NCI-H510A (cell line): ENCODE results near the gene PCSK5.

ENCODE experiments used
- DNase-seq: peaks from one replicate; lab custom pipeline; 2025; lab: John Stamatoyannopoulos, UW

PCSK5 gene

GRCh38 chr9:76396597-76396996 is 506.1 kb downstream of the PCSK5 start:
- DNase-seq = no peak

- no peak for DNase-seq
These were observed 509.4 kb downstream of the PCSK5 start for GRCh38 chr9:76399856-76400255.

DNA sequence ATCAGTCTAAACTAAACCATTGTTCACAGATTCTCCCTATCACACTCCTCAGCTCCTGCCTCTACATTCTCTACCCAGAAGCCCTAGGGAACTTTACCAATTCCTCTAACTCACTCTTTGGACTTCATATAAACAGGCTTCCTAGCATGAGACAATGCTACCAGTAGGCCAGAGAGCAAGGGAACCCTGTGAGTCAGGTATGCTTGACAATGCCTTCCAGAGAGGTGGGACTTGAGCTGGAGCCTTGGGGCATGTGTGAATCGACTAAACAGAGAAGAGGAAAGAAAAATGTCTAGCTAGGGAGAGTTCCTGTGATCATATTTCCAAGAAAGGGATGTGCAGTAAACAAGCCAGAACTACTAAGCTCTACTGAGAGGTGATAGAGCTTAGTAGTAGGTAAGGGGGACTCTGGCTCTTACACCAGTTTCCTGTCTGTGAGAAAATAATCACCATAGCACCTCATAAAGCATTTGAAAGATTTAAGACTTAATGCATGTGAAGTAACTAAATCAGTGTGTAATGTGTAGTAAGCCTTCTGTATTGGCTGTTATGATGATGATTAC is 510.1 kb downstream of the PCSK5 start:
- no peak for DNase-seq

- DNase-seq = no peak
These were observed 510.7 kb downstream of the PCSK5 start for GRCh38 chr9:76401176-76401575.

DNA sequence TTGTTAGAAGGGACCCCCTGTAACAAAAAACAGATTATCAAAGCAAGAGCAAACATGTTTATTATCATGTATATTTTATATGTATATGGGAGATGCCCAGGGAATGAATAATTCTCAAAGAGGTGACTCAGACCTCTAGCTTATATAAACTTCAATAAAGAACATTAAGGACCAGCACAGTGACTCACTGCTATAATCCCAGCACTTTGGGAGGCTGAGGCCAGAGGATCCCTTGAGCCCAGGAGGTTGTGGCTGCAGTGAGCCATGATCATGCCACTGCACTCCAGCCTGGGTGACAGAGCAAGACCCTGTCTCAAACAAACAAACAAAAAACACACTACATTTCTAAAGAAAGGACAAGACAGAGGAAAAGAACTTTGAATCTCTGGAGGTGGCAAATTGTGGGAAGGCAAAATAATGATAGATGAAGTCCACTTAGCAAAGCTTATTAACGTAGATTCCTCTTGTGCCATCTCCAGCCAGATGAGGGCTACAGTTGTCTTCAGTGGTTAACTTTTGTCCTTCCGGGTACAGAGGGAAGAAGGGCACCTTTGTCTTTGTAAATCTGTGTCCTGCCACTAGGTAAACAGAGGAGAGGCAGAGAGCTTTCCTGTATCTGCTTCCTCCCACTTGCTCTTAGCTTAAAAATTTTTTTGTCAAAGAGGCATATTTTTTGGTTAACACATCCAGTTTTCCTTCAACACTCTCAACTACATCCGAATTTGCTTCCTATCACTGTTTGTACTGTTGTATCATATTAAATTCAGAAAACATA is 511.3 kb downstream of the PCSK5 start:
- no peak for DNase-seq

DNA sequence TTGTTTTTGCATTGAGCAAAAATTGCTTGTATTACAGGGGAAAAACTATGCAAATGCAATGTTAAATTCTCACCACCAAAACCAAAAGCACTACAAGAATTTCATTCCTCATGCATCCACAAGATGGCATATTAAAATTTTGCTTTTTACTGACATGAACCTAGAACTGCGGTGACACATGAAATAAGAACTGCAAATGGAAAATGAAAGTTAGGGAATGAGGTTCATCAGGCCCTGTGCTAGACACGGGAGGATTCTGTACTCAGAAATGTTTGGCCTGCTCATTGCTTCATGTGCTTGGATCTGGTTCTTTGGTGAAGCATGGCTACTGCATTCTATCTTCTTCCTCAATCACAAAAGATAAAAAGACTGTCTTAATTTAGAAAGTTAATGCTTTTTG is 512.9 kb downstream of the PCSK5 start:
- no peak for DNase-seq

GRCh38 chr9:76404401-76404800 is 513.9 kb downstream of the PCSK5 start:
- DNase-seq = no peak

- no peak for DNase-seq
These were observed 514.9 kb downstream of the PCSK5 start for GRCh38 chr9:76405340-76405739.

- no peak for DNase-seq
These were observed 515.4 kb downstream of the PCSK5 start for GRCh38 chr9:76405868-76406267.
